GM21423 (cell line): ENCODE results near the gene RAB23.

ENCODE experiments used
- ATAC-seq: cut with Tn5 transposase; IDR thresholded peaks from one replicate; pipeline ENCODE4 v1.9.1; 2021; ENCODE audit warnings: mild to moderate bottlenecking, moderate library complexity; ENCODE audit not compliant: unreplicated experiment

The RAB23 gene

GRCh38 chr6:57183336-57183735 lies 38.8 kb downstream of the RAB23 start:
- no peak for ATAC-seq

- ATAC-seq, result no peak
These were observed 40.1 kb downstream of the RAB23 start for GRCh38 chr6:57182017-57182432.

GRCh38 chr6:57180596-57180995 lies 41.5 kb downstream of the RAB23 start:
- ATAC-seq, result no peak

- ATAC-seq, result no peak
These were observed 44.4 kb downstream of the RAB23 start for GRCh38 chr6:57177545-57178265.

- ATAC-seq, result no peak
These were observed 47.6 kb downstream of the RAB23 start for GRCh38 chr6:57174511-57174907.

- no peak for ATAC-seq
These were observed 48.1 kb downstream of the RAB23 start for GRCh38 chr6:57173886-57174510.

GRCh38 chr6:57173056-57173885 lies 48.8 kb downstream of the RAB23 start:
- ATAC-seq, result no peak

- peak; percentile 86 for ATAC-seq
These were observed 49.7 kb downstream of the RAB23 start, which contains the start of gene BAG2 for GRCh38 chr6:57172136-57173055. Gene BAG2 (plus strand): TSS chr6:57172326. CDS start chr6:57172698, 372 bp downstream.

- ATAC-seq, result no peak
These were observed 57.0 kb downstream of the RAB23 start for GRCh38 chr6:57165080-57165479.

GRCh38 chr6:57163956-57164355 lies 58.2 kb downstream of the RAB23 start:
- ATAC-seq, result no peak

- no peak for ATAC-seq
These were observed 59.6 kb downstream of the RAB23 start for GRCh38 chr6:57162516-57162915.

- no peak for ATAC-seq
These were observed 60.1 kb downstream of the RAB23 start for GRCh38 chr6:57162028-57162427.

GRCh38 chr6:57159127-57159526 lies 63.0 kb downstream of the RAB23 start:
- ATAC-seq, result no peak

- no peak for ATAC-seq
These were observed 63.4 kb downstream of the RAB23 start for GRCh38 chr6:57158658-57159057.

GRCh38 chr6:57147955-57148858 lies 73.9 kb downstream of the RAB23 start:
- no peak for ATAC-seq

GRCh38 chr6:57147401-57147800 lies 74.7 kb downstream of the RAB23 start:
- ATAC-seq, result no peak

- no peak for ATAC-seq
These were observed 78.4 kb downstream of the RAB23 start for GRCh38 chr6:57143690-57144089.

GRCh38 chr6:57142178-57142525 lies 80.0 kb downstream of the RAB23 start:
- no peak for ATAC-seq

GRCh38 chr6:57141451-57142177 lies 80.5 kb downstream of the RAB23 start:
- ATAC-seq, result no peak
